Activated CD4-positive, alpha-beta T cell treated with anti-CD3 and anti-CD28 coated beads for 36 hours (primary cell): Measurements from ENCODE around the gene TECPR1. TPM values are rescaled to one million over a fixed set of nuclear protein-coding genes. Genes with fewer than 3 reads are reported as not detected.
"Not testable (repeated sequence)": the region's sequence is repeated elsewhere in the genome, so short reads cannot be mapped to it uniquely, and the experiment has no call there.

Source experiments
- ATAC-seq: fragments of 200-7000 bp; cut with Tn5 transposase; one replicate; pipeline ENCODE4 v1.10.0; 2021; ENCODE audit warnings: mild to moderate bottlenecking, moderate library complexity
- CTCF ChIA-PET: fragments of 350-600 bp; sonication (Branson Sonifier 250); formaldehyde crosslinking; loops from one replicate; lab custom pipeline; 2021; ENCODE audit warnings: antibody characterized with exemption; lab: Charles Lee
- POLR2A ChIA-PET: fragments of 350-600 bp; sonication (Branson Sonifier 250); formaldehyde crosslinking; loops from one replicate; lab custom pipeline; 2021; ENCODE audit warnings: antibody characterized with exemption, inconsistent platforms; lab: Charles Lee
- DNase-seq: peaks from one replicate; pipeline ENCODE4 v3.0.0-alpha.2; 2020
- H3K27ac Mint-ChIP-seq: one replicate; pipeline ENCODE4 v1.8.0; 2021; ENCODE audit warnings: mixed read lengths
- H3K27me3 Mint-ChIP-seq: one replicate; pipeline ENCODE4 v1.8.0; 2021; ENCODE audit warnings: mixed read lengths
- H3K36me3 Mint-ChIP-seq: one replicate; pipeline ENCODE4 v1.8.0; 2021; ENCODE audit warnings: low read depth, mixed read lengths
- H3K4me1 Mint-ChIP-seq: one replicate; pipeline ENCODE4 v1.8.0; 2021; ENCODE audit warnings: mixed read lengths
- H3K4me3 Mint-ChIP-seq: one replicate; pipeline ENCODE4 v1.8.0; 2021; ENCODE audit warnings: mild to moderate bottlenecking, moderate library complexity, mixed read lengths
- H3K9me3 Mint-ChIP-seq: one replicate; pipeline ENCODE4 v1.8.0; 2021; ENCODE audit warnings: low read depth, mixed read lengths
- intact Hi-C, 2 experiments: fragments of 100-400 bp; cut with DNase I in 1 of 2; cut with micrococcal nuclease in 1 of 2; formaldehyde crosslinking; loops; one replicate each; pipeline versions ENCODE4 v1.14.2 to v1.15.1; 2022 to 2024; cut with DNase I, micrococcal nuclease
- total RNA-seq, 2 experiments: library from RNA; stranded (reverse); gene quantifications; one replicate each; pipeline ENCODE4 v1.2.3, GENCODE V29; 2021

The TECPR1 gene
- total RNA-seq, 2 experiments from 2014 or later, result 21.8 to 26.5 TPM

DNA sequence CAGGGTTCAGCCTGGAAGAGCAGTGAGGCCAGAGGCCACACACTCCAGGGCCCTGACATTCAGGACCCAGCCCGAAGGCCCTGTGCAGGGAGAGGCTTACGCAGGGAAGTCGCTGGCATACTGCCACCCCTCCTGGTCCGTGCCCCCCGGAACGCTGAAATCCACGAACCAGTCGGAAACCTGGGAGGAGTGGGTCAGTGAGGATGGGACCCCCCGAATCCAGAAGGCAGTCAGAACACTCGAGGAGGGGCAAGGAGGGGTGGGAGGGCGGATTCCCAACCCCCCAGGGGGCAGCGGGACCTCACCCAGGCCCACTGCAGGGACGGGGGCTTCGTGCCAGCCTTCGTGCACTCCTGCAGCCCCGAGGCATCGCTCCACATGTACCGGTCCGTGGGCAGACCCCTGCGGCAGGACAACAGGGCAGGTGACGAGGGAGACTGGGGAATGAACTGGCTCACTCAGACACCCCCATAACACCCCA, 27.3 kb downstream of the TECPR1 start:
- POLR2A ChIA-PET, result no interaction called here
- peaks cover 9% of the 10 kb centered on the region for H3K36me3 Mint-ChIP-seq
- H3K27me3 Mint-ChIP-seq, result no peaks in the 10 kb centered on the region
- CTCF ChIA-PET, result no interaction called here
- no peak for ATAC-seq
- no peak for DNase-seq
- H3K4me3 Mint-ChIP-seq, result no peak overlapping the region
- intact Hi-C loops, result no loop called here
- H3K27ac Mint-ChIP-seq, result no peak overlapping the region
- H3K4me1 Mint-ChIP-seq, result peaks cover 1% of the 10 kb centered on the region
- no peaks in the 10 kb centered on the region for H3K9me3 Mint-ChIP-seq

DNA sequence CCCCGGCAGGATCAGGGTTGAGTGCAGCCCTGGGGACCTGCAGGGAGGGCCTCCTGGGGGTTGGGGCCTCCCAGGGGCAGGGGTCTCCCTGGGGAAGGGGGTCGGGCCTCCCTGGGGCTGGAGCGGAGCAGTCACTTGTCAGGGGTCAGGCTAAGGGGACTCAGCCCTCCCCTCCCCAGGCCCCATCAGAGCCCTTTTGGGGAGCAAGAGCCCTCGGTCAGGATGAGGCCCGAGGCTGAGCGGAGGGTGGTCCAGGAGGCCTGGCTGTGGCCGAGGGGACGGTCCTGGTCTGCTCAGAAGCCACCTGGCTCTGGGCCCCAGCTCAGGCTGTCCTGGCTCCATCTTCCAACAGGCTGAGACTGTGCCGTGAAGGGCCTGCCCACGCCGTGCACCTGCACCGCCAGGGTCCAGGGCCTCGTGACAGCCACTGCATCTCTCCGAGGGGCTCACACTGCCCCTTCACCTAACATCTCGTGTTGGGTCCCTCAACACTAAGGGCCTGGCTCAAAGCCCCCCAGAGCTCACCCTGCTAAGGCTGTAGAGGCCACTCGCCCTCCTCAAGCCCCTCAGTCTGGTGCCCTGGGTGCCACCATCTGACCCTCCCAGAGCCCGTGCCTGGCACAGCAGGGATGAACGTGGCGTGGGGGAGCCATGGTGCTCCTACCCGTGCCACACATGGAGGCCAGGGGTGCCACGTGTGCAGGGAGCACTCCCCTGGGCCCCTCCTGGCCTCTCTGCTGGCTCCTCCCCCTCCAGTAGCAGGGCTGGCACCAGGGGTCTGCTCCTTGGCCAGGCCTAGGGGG, 27.9 kb downstream of the TECPR1 start:
- ATAC-seq, result no peak
- DNase-seq, result no peak
- H3K9me3 Mint-ChIP-seq, result no peaks in the 10 kb centered on the region
- ChIA-PET CTCF (no interaction called here), POLR2A (no interaction called here)
- no peak overlapping the region for H3K4me3 Mint-ChIP-seq
- H3K27ac Mint-ChIP-seq, result no peak overlapping the region
- H3K4me1 Mint-ChIP-seq, result peaks cover 5% of the 10 kb centered on the region
- H3K36me3 Mint-ChIP-seq, result peaks cover 9% of the 10 kb centered on the region
- intact Hi-C loops, result no loop called here
- no peaks in the 10 kb centered on the region for H3K27me3 Mint-ChIP-seq

DNA sequence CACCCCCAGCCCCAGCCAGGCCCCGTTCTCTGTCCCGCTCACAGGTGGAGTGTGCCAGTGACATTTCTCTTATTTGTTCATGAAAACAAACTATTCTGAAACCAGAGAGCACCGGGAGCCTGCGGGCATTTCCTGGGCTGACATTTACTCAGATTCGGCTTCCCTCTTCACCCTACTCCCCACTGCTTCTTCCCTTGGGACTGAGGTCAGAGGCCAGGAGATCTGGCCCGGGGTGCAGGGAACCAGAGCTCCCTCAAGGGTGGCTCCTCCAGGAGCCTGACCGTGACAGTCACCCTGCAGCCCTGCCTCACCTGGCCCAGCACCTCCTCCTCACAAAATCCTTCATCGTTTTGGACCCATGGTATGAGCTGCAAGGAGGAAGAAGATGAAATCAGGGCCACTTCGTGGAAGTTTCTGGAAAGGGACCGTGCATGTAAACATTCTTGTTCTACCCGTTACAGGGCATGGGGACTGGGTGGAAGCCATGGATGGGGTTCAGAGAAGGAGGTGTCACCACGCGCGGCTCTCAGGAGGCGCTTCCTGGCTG, 28.6 kb downstream of the TECPR1 start:
- Mint-ChIP-seq H3K27ac (no peak overlapping the region), H3K4me3 (no peak overlapping the region), H3K4me1 (peaks cover 11% of the 10 kb centered on the region), H3K9me3 (no peaks in the 10 kb centered on the region), H3K36me3 (peaks cover 10% of the 10 kb centered on the region), H3K27me3 (no peaks in the 10 kb centered on the region)
- intact Hi-C loops, result no loop called here
- ChIA-PET POLR2A (no interaction called here), CTCF (no interaction called here)
- no peak for ATAC-seq
- no peak for DNase-seq

DNA sequence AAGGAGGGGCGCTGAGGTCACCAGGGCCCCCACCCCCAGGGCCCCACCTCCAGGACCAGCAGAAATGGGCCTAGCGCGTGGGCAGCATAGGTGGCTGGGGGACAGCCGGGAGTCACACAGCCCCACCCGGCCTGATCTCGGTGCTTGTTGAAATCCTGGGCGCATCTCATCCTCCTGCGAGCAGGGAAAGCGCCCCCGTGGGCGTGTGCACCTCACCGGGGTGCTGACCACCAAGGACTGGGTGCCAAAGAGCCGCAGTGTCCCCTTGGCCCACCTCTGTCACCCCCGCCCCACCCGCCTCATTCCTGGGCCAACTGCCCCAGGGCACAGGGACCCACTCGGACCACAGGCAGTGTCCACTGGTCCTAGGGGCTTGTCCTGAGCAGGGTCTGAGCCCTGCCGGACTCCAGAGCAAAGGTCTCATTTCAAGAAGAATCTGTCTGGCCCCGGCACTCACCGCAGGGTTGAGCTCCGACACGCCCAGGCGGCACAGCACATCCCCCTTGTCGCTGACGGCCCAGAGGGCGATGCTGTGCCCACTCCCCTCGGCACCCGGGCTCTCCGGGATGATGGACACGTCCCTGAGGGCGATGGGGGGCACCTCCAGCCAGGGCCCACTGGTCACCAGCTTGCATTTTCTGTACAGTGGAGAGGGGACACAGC, 29.4 kb downstream of the TECPR1 start:
- Mint-ChIP-seq H3K36me3 (peaks cover 7% of the 10 kb centered on the region), H3K4me3 (no peak overlapping the region), H3K4me1 (peaks cover 14% of the 10 kb centered on the region), H3K27ac (no peak overlapping the region), H3K9me3 (no peaks in the 10 kb centered on the region), H3K27me3 (no peaks in the 10 kb centered on the region)
- POLR2A ChIA-PET, result interaction anchor here (0.6 kb wide), 1 partner anchor 36 kb away, joined by 3 read pairs; no protein-coding TSS in a partner anchor
- ATAC-seq, result no peak
- CTCF ChIA-PET, result interaction anchor here (0.5 kb wide), 1 partner anchor 170 kb away, joined by 6 read pairs; no protein-coding TSS in a partner anchor
- intact Hi-C loops, result no loop called here
- no peak for DNase-seq

DNA sequence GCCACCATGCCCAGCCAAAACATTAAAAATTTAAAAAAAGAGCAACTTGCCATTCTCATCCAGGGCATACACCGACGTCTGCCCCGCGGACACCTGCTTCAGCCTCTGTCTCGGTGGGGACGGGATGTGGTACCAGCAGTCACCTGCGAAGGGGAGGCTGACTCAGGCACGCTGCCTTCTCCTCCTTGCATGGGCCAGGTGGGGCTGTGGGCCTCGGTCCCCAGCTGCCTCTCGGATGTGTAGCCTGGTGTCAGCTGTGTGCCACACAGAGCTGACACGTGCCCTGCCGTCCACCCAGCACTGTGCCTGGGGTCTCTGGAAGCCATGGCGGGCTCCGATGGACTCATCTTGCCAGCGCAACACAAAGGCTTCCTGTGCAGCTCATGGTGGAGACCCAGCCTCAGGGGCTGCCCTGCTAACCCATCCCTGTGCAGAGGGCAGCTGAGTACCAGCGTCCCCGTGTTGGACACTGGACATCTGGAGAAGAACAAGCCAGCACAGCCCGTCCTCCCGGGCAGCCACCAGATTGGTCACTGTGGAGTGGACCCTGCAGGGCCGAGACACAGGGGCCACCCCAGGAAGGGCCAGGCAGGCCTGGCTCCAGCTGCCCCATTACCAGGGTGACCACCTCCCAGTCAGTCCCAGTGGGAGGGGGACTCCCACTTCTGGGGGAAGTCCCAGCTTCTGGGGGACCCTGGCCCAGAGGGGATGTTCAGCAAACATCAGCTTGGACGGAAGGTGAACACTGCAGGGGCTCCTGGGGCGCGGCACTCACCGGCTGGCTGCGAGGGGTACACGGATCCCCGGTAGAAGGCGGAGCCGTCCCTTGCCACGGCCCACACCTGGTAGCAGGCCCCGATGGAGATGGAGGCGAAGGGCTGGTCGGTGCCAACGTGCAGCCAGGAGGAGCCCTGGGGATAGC, 30.2 kb downstream of the TECPR1 start:
- Mint-ChIP-seq H3K9me3 (no peaks in the 10 kb centered on the region), H3K27me3 (no peaks in the 10 kb centered on the region), H3K27ac (no peak overlapping the region), H3K4me1 (peaks cover 14% of the 10 kb centered on the region), H3K36me3 (peaks cover 5% of the 10 kb centered on the region), H3K4me3 (no peak overlapping the region)
- ChIA-PET POLR2A (no interaction called here), CTCF (interaction anchor here (0.5 kb wide), 1 partner anchor 170 kb away, joined by 6 read pairs; no protein-coding TSS in a partner anchor)
- DNase-seq, result no peak
- intact Hi-C loops, result no loop called here
- ATAC-seq, result no peak

DNA sequence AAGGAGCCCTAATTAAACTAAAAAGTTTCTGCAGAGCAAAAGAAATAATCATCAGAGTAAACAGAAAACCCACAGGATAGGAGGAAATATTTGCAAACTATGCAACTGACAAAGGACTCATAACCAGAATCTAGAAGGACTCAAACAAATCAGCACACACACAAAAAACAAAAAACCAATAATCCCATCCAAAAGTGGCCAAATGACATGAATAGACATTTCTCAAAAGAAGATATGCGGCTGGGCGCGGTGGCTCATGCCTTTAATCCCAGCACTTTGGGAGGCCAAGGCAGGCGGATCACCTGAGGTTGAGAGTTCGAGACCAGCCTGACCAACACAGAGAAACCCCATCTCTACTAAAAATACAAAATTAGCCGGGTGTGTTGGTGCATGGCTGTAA, 32.6 kb downstream of the TECPR1 start:
- H3K4me3 Mint-ChIP-seq, DNase-seq, H3K27ac Mint-ChIP-seq, CTCF ChIA-PET, intact Hi-C loops, POLR2A ChIA-PET, H3K9me3 Mint-ChIP-seq, H3K36me3 Mint-ChIP-seq, H3K27me3 Mint-ChIP-seq, ATAC-seq: not testable (repeated sequence)
- peaks cover 14% of the 10 kb centered on the region for H3K4me1 Mint-ChIP-seq

DNA sequence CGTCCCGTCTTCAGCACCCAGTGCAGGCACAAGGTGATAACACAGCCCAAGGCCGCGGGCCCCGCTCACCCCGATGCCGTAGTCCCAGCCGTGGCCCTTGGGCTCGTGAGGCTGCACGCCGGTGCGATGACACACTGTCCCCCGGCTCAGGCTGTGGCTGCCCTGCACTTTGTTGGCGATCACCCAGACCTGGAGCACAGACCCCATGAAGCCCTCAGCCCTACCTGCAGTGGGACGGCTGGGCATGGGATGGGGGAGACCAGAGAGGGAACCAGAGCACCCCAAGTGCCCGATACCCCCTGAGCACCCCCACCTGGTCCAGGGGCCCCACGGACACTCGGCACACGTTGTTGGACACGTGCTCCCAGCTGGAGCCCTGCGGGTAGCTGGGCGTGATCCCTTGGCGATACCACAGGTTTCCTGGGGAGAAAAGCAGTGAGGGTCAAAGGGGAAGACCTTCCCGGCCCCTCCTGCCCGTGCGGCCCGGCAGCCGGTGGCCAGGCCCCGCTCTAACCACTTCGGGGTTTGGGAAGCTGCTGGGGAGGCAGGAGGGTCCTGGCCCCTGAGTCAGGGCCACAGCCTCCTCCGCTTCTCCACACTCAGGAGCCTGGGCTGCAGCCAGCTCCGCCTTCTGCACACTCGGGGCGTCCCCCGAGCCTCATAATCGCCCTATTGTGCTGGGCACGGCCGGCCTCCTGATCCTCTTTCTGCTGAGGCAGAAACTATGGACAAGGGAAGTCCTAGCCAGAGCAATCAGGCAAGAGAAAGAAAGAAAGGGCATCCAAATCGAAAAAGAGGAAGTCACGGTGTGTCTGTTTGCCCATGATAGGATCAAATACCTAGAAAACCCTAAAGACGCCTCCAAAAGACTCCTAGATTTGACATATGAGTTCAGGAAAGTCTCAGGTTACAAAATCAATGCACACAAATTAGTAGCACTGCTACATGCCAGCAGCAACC, 34.1 kb downstream of the TECPR1 start:
- Mint-ChIP-seq H3K4me3 (no peak overlapping the region), H3K27me3 (no peaks in the 10 kb centered on the region), H3K36me3 (peaks cover 5% of the 10 kb centered on the region), H3K27ac (peak overlapping the region; percentile 34), H3K9me3 (no peaks in the 10 kb centered on the region), H3K4me1 (peaks cover 14% of the 10 kb centered on the region)
- POLR2A ChIA-PET, result no interaction called here
- ATAC-seq (no peak), DNase-seq (no peak)
- CTCF ChIA-PET, result interaction anchor here (0.7 kb wide), 1 partner anchor 106 kb away, joined by 4 read pairs; no protein-coding TSS in a partner anchor
- intact Hi-C loops, result no loop called here

DNA sequence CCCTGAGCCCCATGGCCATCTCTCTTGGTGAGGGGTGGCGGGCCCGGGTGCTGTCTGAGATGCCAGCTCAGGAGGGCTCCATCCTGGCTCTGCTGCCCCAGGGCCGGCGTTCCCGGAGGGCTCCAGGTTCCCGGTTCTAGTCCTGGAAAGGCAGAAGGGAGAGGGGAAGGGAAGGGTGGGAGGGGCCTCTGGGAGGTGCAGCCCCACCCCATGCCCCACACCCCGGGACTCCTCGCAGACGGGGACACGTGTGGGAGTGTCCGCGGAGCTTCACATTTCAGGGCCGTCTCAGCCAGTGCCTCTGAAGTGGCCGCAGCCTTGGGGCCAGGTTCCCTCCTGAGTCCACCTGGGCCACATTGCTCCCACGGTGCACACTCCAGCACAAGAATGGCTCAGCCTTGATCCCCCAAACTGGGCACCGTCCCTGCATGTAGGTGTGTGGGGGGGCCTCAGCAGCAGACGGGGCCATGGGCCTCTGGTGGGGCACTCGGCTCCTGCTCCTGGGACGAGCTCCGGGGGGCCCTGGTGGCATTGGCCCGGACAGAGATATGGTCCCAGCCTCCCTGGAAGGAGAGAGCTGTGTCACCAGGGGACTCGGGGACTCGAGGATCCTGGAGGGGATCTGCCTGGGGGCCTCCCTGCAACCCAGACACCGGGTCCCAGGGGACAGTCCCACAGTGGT, 35.0 kb downstream of the TECPR1 start:
- intact Hi-C loops, result no loop called here
- no peaks in the 10 kb centered on the region for H3K9me3 Mint-ChIP-seq
- no peak overlapping the region for H3K4me3 Mint-ChIP-seq
- DNase-seq (no peak), ATAC-seq (no peak)
- H3K27ac Mint-ChIP-seq, result no peak overlapping the region
- H3K36me3 Mint-ChIP-seq, result peaks cover 5% of the 10 kb centered on the region
- CTCF ChIA-PET, result interaction anchor here (0.7 kb wide), 1 partner anchor 106 kb away, joined by 4 read pairs; no protein-coding TSS in a partner anchor
- H3K27me3 Mint-ChIP-seq, result no peaks in the 10 kb centered on the region
- H3K4me1 Mint-ChIP-seq, result peaks cover 14% of the 10 kb centered on the region
- POLR2A ChIA-PET, result no interaction called here

DNA sequence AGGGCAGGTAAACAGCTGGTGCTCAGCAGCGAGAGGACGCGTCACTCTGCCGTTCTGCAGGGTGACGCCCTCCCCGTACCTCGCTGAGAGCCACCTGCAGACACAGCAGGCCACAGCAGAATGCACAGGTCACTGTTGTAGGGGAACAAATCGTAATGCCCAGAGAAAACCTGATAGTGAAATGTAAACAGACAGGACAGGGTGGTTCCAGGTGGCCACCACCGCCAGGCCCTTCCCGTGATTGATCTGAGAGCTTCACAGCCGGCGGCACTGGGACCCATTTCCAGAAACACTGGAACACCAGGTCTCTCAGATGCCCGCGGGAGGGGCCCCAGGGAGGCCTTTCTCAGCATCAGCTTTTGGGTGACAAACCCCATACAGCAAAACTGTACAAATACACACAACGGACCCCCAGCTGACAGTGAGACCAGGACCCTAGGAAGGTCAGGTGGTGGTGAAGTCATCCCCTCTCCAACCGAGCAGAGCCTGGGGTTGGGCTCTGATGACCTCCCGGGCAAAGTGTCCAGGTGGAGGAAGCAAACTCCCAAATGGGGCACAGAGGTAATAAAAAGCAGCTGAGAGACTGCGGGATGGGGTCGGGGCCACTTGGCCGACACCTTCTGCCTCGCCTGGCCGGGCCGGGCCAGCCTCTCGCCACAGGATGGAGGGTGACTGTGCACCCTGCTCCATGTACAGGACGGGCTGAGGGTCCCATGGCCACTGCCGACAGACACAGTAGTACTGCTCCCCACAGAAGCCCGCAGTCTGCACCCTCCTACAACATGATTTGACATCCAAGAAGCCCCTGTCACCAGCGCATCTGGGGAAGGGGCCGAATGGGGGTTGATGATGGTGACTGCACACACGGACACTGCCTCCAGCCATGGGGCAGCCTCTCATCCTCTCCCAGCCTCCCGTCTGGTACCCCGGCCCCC, 36.2 kb downstream of the TECPR1 start:
- ATAC-seq, result no peak
- Mint-ChIP-seq H3K9me3 (no peaks in the 10 kb centered on the region), H3K4me1 (peaks cover 18% of the 10 kb centered on the region), H3K27me3 (no peaks in the 10 kb centered on the region), H3K36me3 (peaks cover 2% of the 10 kb centered on the region), H3K27ac (no peak overlapping the region), H3K4me3 (no peak overlapping the region)
- ChIA-PET CTCF (interaction anchor here (1.2 kb wide), 1 partner anchor 36 kb away, joined by 3 read pairs; no protein-coding TSS in a partner anchor), POLR2A (no interaction called here)
- intact Hi-C loops, result no loop called here
- DNase-seq, result no peak
